Fibroblast of skin of abdomen (primary cell): ENCODE measurements around the gene BTBD16.

Source experiments
- DNase-seq: peaks from one replicate; pipeline ENCODE4 v3.0.0-alpha.2; 2013

The BTBD16 gene

DNA sequence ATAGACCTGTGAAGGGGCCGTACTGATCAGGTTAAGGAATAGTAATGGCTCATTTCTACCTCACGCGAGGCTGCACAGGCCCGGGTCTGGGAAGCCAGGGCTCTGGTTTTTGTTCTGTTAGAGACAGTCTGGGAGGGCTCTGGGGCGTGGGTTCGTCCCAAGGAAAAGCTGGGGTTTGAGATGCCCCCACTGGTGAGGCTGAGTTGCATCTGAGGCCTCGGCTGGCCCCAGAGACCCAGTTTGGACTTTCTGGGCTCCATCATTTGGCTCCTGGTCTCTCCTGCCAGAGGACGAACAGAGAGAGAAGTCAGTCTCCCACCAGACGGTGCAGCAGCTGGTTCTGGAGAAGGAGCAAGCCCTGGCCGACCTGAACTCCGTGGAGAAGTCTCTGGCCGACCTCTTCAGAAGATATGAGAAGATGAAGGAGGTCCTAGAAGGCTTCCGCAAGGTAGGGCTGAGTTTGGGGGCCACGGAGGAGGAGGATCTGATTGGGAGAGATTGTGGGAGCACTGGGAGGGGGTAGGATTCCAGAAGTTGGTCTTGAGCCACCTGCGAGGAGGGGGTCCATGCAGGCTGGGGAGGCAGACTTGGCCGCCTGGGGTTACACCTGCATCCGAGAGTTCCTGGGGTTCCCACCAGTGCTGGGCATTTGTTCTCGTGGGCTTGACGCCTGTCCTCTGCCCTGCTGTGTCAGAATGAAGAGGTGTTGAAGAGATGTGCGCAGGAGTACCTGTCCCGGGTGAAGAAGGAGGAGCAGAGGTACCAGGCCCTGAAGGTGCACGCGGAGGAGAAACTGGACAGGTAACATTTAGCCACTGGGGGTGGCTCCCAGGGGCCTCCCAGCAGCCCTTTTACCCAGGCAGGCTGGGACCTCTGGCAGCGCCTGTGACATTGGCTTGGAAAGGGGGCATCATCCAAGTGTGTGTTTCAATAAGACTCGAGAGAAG lies 22.5 kb upstream of the BTBD16 start:
- no peak for DNase-seq

DNA sequence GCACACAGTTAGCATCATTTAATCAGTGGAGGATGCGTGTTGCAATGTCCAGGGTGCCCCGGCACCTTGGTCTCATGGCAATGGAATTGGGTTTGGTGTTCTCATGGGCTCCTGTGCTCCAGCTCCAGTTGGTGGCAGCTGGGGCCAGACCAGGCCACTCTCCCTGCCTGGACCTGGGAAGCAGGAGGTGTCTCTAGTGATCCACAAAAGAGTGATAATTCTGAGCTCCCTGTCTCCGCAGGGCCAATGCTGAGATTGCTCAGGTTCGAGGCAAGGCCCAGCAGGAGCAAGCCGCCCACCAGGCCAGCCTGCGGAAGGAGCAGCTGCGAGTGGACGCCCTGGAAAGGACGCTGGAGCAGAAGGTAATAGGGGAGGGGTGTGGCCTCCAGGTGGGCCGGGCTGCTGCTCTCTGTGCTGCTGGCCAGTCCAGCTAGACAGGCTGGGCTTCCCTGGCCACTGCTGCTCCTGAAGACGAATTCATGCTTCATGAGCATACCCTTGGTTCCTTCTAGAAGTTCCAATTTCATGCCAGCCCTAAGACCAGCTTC lies 21.7 kb upstream of the BTBD16 start:
- no peak for DNase-seq

GRCh38 chr10:122249991-122250750 lies 20.9 kb upstream of the BTBD16 start:
- DNase-seq = no peak

- DNase-seq = no peak
Measured at GRCh38 chr10:122251459-122252255, 19.4 kb upstream of the BTBD16 start.

DNA sequence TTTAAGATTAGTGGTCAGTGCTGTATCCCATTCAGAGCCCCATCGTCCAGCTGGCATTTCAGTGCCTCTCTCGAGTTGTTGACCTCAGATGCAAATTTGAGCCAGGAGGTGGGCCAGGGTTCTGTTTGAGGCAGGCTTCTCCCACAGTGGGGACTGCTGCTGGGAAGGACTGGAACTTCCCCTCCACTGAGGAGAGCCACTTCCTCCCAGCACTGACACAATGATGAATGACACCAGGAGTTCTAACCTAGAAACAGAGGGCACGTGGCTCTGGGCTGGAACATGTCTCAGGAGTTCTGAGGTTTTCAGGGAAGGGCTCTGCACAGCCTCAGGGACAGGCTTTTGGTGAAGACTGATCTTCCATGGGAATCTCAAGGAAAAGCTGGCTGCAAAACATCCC lies 18.3 kb upstream of the BTBD16 start:
- no peak for DNase-seq

- DNase-seq = no peak
Measured at GRCh38 chr10:122253605-122254004, 17.5 kb upstream of the BTBD16 start.

DNA sequence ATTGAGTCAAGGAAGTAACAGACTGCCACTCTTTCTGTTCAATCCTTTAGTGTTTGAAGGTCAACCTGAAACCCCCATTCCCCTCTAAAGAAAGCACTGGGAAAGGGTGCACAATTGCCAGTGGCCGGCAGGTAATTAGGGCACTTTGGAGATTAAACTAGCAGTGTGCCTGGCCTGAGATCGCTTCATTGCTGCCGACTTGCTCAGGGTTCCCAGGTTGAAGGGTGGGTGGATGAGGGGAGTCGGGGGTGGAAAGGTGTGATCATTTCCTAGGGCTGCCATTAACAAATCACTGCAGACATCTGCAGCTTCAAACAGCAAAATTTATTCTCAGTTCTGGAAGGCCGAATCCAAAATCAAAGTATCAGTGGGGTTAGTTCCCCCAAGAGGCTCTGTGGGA lies 16.3 kb upstream of the BTBD16 start:
- DNase-seq = no peak

DNA sequence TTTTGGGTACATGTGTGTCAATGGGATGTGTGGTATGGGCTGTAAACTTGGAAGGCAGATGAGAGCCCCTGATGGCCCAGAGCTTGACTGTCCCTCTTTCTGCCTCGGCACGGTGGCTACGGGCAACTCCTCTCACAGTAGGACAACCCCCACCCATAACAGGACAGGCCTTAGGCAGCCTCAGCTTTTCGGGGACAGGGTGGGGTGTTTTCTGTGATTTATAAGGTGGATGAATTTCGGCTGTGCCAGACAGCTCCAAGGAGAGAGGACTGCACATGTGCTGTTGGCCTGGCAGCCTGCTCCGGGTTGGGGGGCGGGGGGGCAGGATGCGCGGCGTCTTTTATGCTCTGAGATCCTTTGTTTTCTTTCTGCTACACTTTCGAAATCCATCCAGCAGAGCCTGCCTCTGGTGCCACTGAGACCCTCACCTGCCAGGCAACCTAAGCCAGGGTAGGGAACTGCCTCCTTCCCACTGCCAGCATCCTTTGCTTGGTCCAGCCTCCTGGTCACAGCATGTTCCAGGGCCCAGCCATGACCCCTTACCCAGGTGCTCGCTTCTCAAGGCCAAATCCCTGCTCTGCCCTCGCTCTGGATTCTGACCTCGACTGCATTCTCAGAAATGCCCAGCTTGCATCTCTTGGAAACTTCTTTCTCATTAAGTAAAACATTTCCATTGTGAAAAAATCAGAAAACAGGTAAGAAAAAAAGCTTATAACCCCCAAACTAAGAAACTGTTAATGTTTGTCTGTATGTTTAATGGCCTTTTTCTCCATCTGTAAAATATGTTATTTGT lies 15.4 kb upstream of the BTBD16 start:
- no peak for DNase-seq

DNA sequence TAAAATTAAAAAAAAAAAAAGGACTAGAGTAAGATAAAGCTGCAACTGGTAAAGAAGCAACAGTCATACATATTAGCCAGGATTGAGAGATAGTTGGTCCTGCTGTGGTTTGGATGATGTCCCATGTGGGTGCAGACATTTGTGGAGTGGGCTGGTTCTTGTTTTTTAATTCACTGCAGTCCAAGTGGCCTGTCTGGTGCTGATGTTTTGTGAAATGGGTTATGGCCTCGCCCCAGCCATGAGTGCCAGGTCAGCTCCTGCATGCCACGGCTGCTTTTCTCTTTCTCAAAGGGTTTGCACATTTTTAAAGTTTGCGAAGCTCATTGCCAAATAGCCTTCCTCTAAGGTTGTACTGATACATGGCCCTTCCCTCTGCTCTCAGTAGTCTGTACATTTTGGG lies 14.1 kb upstream of the BTBD16 start:
- no peak for DNase-seq

DNA sequence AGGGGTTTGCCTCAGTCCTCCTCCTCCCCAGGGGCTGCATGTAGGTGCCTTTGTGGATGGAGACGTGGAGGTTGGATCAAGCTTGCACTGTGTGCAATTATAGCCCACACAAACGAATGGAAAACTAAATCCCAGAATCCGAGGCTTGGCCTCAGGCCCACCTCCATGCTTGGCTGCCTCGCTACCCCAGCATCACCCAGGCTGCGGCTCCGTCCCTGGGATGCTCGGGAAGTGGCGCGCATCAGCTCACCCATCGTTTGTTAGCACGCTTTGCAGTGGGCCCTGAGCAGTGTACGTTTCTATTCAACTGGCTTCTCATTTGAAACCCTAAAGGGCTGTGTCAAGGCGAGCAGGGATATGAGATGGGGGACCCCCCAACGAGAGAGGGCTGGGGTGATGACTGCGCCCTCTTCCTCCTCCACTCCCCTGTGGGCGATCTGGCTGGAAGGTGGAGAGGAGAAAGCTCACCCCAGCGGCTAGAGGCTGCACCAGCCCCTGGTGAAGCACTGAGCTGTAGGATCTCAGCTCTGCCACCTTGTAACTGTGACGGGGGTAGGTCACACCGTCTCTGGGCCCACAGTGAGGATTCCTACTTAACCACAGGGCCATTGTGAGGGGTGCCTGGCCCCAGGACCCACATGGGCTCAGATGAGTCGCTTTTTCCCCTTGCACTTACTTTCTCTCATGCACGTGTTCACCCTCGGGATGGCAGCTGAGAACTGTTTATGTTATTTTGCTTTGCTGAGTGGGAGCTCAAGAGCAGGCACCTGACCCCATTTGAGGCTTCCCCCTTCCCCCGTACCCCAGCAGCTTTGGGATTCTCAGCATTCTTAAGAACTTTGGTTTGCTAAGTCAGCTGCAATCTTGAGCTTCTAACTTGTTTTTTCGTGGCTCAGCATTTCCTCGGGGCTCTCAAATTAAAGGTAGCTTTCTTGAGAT lies 12.7 kb upstream of the BTBD16 start:
- DNase-seq = peak; percentile 26

GRCh38 chr10:122259075-122259466 lies 12.0 kb upstream of the BTBD16 start:
- no peak for DNase-seq

DNA sequence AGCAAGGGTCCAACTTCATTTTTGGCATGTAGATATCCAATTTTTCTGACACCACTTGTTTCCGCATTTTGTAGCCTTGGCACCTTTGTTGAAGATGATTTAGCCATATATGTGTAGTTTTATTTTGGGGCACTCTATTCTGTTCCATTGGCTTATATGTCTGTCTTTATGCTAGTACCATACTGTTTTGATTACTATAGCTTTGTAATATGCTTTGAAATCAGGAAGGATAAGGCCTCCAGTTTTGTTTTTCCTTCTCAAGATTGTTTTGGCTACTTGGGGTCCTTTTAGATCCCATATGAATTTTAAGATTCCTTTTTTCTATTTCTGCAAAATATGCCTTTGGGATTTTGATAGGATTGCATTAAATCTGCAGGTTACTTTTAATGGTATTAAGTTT lies 9.5 kb upstream of the BTBD16 start:
- DNase-seq = no peak

- peak; percentile 95 for DNase-seq
Measured at GRCh38 chr10:122263971-122264370, 7.1 kb upstream of the BTBD16 start.

- DNase-seq = no peak
Measured at GRCh38 chr10:122264436-122264835, 6.7 kb upstream of the BTBD16 start.

GRCh38 chr10:122264931-122265330 lies 6.2 kb upstream of the BTBD16 start:
- DNase-seq = no peak

DNA sequence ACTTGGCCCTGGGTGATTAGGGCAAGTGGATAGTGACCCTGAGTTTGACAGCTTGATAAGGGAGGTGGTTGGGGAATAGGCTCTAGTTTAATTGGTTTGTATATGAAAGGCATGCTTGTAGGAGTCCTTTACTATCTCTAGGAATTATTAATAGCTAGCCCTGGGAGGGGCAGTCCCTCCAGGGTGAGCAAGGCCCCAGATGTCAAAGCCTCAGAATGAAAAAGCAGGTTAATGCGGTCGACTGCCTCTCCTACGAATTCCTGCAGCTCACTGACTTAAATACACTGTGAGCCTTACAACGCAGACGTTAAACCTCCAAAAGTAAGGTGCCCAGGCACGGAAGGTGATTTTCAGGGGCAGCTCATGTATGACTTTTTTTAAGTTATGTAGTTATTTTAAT lies 5.2 kb upstream of the BTBD16 start:
- no peak for DNase-seq

GRCh38 chr10:122267849-122268737 lies 3.0 kb upstream of the BTBD16 start:
- peak; percentile 28 for DNase-seq

- no peak for DNase-seq
Measured at GRCh38 chr10:122269059-122269687, 1.9 kb upstream of the BTBD16 start.

DNA sequence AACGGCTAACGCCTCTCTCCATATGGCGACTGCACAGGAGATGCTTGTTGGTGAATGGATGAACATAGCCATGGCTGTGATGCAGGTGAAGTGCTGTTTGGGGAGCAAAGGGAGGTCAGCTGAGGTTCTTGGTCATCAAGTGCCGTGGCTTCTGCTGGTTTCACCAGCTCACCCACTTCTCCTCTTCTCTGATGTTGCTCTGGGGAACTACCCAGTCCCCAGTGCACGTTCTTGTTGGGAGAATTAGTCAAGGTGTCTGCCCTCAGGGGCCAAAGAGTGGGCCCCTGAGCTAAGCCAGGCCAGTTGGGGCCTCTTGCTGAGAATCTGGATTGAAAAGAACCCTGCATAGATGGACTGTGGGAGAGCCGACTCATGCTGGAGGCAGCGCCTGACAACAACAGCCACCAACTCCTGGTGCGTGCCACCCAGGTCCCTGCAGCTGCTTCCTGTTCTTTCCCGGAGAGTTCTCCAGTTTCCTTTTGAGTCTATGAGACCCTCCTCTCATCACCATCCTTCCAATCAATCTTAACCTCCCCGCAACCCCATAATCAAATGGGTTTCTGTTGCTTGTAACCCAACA lies 3.0 kb downstream of the BTBD16 start:
- no peak for DNase-seq
